HG03469 (cell line): Measurements from ENCODE around the gene SPON1.

Source experiments
- ATAC-seq: cut with Tn5 transposase; IDR thresholded peaks from one replicate; pipeline ENCODE4 v1.9.1; 2021; ENCODE audit warnings: mild to moderate bottlenecking, moderate library complexity, moderate number of reproducible peaks; ENCODE audit not compliant: unreplicated experiment

The SPON1 gene

DNA sequence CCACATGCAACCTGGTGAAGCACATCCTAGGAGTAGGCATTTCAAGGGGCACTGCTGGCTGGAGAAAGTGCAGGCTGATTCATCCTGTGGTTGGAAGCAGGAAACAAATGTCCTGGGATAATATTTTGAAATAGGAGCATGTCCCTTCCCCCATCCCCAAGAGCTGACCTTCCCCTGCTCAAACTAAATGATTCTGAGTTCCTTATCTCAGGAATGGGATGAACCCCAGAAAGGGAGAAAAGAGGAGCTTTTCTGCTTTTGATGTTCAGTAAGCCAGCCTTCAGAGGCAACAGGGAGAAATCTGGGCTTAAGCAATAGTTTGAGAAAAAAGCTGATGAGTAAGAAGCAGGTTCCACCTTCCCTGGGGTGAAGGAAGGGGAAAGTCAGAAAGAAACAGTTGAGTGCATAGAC lies 19.5 kb upstream of the SPON1 start:
- no peak for ATAC-seq

DNA sequence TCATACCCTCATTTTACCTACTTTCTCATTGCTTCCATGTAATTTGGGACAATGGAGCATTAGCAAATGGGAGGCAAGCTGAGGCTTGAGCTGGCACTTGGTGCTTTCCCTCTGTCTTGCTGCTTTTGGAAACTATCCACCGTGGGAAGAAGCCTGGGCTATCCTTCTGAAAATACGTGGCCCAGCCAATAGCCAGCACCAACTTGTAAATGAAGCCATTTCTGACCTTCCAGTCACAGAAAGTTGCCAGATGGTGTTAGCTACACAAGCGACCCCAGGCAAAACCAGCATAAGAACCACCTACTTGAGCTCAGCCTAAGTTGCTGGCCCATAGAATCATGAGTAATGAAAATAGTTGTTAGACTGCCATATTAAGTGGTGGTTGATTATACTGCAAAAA lies 18.5 kb upstream of the SPON1 start:
- ATAC-seq = no peak

DNA sequence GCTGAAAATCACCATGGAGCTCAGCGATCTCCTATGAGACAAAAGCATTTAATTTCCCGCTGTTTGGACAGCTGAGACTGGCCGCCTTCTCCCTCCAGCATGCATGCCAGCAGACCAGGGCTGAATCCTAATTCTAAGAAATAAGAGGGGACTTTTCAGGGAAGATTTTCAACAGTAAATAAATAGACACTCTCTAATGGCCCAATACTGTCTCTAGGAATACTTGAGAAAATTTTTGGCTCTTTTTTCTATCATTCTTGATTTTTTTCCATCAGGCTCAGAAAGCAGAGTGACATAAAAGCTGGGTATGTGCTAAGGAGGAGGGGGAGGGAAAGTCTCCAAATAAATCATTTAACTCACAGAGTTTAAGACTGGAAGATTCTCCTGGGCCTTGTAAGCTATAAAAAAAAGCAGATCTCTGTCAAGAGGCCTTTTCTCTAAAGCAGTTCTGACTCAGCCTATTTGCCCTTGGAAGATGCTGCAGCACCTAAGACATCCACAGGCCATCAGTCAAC lies 17.6 kb upstream of the SPON1 start:
- no peak for ATAC-seq

DNA sequence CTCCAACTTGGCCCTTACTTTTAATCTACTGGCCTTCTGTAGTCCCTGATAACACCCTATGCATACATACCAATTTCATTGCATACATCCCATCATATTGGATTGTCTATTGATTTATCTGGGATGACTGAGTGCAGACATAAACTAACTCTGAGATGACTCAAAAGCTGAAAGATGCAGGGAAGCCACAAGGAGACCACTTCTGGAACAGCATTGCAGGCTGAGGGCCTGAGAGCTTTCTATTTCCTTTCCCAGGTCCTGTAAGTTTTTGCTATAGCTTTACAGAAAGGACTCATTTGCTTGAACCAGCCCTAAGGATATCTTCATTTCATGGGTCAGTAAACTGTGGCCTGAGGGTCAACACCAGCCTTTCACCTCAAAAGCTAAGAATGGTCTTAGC lies 15.1 kb upstream of the SPON1 start:
- no peak for ATAC-seq

DNA sequence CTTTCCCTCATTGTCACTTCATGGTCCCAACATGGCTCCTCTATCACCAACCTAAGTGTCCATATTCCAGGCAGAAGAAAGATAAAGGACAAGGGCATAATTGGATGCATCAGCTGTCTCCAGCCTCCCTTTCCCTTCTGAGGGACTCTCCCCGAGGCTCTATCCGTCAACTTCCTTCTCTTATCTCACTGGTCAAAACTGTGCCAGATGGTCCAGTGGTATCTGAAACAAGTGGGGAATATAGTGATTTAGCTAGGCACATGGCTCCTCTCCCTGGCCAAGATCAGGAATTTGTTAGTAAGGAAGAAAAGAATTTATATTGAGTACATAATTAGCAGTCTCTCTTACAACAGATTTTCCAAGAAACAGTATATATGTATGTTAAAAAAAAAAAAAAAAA lies 12.6 kb upstream of the SPON1 start:
- ATAC-seq = no peak

DNA sequence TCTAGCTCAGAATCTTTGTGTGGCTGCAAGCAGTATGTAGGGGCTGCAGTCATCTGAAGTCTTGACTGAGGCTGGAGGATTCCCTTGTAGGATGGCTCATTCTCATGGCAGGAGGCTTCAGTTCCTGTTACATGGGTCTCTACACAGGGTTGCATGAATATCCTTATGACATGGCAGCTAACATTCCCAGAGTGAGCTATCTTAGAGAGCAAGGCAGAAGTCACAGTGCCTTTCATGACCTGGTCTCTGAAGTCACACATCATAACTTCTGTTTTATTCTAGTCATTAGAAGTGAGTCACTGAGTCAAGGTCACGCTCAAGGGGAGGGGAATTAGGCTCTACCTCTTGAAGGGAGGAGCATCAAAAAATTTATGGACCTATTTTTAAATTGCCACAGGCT lies 10.3 kb upstream of the SPON1 start:
- no peak for ATAC-seq

DNA sequence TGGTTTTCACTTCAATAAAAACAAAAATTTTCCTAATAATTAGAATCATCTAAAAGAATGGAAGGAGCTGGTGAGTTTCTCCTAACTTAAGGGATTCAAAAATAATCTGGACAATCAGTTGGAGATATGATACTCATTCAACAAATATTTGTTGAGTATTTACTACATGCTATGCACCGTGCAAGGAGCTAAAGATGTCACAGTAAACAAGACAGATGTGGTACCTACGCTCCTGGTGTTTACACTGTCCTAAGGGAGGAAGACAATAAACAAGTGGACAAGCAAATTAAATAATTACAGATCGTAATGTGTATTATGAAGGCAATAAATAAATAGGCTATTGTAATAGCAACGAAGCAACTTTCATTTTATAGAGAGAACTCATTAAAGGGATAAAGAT lies 9.9 kb upstream of the SPON1 start:
- ATAC-seq = no peak

DNA sequence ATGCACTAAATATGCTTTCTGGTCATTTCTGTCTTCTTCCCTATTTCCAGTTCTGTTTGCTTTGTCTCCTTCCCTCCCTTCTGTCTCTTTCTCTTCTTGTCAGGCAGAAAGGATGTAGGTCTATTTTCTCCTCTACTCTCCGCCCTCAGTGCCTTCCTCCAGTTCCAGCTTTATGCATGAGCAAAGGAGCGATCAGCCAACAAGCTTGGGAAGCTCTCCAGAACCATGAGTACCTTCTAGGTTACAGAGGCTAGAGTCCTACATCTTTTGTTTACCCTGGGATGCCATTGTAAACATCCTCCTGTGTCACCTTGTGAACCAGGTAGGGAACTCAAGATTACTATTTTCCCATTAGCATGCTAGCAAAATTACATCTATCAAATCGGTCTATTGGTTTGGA lies 7.9 kb upstream of the SPON1 start:
- no peak for ATAC-seq

DNA sequence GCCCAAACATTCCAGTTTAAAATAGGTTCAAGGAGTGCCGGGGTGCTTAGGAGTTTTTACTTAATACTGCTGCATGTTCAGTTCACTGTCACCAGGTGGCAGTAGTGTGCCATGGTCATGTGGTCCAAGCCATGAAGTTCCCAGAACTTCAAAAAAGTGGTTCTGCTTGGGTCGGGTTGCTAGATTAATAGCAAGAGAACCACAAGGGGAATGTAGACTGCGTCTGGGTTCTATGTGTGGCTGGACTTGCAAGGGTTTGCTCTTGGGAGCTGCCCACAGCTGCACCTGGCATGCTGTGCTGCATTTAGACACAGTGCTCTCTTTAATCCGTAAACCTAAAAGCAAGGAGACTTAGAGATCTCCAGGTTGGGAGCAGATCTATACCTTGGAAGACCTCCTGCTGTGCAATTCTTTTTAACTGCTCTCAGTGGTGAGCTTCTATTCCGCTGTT lies 6.5 kb upstream of the SPON1 start:
- ATAC-seq = no peak

DNA sequence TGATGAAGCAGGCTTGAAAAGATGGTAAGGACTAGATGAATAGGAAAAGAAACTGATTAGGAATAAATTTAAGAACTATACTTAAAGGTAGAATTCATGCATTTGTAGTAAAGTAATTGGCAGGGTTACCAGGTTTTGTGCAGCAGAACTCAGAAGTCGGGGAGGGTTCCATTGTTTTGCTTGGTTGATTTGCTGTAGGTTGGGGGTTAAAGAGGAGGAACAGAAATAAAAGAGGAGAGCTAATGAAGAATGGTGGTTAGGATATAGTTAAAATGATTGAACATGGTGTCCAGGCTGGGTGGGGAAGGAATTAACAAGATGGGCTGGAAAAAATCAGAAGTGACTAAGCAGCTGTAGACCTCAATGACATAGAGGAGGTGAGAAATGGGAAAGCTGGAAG lies 5.5 kb upstream of the SPON1 start:
- ATAC-seq = no peak

DNA sequence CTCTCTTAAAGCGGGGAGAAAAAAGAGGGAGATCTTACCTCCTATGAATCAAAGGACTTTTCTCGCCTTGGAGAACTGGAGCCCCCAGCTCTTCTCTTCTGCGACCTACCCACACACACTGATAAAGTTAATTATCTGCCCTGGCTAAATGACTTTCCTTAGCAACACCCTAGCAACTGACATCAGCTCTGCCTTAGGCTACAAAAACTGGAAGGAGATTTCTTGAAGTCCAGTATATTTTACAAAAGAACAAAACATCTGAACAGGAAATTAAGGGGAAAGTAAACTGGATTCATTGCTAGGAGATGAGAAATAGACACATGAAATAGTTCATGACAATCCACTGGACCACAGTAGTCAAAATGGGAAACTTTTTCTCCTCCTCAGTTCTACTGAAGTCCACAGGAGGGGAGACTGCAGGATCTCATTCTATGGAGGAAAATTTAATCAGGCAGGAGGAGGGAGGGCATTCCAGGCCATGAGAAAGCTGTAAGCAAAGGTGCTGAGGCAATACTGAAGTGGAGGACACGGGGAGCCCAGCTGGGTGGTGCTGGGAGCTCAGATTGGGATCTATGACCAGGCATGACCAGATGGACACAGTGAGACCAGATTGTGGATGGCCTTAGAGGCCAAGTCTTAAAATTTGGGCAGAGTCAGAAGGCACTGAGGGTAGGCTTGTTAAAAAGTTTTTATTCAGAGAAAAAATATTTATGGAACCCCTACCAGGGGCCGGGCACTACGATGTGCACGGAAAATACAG lies 3.7 kb upstream of the SPON1 start:
- no peak for ATAC-seq

DNA sequence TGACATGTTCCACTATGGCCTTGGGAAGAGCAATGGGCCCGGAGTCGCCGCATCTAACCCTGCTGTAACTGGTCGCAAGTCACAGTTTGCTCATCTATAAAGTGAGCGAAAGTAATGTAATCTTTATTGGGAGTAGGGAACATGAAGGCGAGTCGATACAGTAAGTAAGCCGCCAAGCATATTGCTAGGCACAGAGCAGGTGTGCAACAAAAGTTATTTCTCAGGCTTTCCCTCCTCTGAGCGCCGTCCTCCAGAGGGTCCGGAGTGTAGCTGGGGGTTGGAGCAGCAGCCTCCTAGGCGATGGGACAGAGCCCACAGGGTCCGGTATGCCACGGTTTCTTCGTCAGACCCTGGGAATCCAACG lies 343 bp upstream of the SPON1 start:
- ATAC-seq = no peak

DNA sequence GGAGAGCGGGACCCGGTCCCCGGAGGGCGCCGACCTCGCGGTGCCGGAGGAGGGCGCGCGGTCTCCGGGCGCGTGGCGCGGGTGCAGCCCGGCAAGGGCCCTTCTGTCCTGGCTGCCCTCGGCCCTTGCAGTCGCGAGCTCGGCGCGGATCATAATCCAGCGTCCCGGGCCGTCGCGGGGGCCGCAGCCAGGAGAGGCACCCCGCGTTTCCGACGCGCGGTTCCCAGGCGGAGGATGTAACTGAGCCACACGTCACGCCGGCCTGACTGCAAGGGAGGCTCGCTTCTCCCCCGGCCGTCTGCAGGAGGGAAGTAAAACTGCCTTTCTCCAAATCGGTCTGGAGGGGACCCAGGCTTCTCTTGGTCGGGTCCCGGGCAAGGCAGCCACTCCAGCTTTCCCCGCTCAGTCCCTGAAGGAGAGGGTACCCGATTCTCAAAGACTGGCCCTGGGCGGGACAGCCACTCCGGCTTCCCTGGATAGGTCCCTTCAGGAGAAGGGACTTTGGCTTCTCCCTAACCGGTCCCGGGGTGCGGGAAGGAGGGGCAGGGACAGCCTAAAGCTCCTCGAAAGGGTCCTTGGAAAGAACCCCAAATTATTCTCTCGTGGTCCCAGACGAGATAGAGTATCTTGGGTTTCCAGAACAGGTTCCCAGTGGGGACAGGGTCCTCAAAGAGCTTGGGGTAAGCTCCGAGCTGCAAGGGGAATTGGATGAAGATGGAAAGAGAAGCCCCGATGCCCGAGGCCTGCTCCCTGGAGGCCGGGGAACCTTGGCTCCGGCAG lies 836 bp downstream of the SPON1 start:
- no peak for ATAC-seq

DNA sequence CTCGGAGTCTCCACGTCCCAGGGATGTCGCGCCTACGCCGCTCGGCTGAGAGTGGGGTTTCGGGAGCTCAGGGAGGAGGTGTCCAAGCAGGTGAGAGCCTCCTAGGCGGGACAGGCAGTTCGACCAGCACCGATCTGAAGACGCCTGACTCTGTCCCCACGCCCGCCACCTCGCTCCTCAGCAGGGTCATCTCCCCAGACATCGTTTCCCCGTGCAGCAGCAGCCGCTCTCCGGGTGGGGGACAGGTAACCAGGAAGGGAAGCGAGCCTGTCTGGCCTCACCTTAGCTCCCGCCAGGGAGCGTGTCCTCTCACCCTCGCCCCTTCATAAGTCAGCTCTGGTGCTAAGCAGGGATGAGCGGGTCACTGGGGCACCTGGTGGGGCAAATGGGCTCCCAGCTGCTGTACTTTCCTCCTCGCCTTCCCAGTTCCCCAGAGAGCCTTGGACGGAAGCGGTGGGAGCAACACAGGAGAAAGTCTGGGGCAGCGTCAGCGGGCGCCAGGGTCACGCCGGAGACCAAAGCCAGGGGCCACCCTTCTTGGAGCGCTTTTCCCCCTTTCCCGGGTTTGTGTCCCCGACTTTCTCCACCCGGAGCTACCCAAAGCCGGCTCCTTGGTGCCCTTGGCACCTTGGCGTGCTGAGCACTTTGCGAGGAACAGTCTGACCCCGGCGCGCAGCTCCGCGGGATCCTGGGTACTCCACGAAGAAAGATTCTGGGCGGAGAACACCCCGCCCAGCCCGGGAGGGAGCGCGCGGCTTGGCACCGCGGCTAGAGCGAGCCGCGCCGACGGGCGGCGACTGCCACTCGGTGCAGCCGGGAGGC lies 1.6 kb downstream of the SPON1 start:
- ATAC-seq = no peak

DNA sequence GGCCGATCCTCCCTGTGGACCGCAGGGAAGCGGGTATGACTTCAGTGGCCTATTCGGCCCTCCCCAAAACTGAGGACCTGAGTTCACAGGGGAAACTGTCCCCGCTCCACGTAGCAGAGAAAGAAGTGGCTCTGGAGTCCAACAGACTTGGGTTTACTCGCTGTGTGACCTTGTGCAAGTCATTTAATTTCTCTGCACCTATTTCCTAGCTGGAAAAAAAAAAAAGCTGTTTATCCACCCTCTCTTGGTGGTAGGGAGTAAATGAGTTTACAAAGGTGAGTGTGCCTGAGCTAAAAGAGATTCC lies 2.2 kb downstream of the SPON1 start:
- no peak for ATAC-seq

DNA sequence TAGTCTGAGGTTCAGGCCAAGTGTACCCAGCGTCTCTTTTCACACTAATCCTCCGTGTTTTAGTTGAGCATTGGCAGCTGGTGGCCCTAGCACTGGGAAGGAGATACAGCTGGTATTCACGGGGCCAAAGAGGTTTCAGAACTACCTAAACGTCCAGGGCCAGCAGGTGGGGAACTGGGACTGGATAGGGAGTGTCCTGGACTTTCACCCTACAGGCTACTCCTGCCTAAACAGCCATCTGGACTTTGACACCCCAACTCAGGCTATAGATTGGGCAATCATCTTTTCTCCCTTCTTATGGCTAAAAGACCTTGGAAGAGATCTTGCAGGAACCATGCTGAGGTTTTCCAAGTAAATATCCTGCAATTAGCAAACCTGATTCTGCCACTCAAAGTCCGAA lies 2.8 kb downstream of the SPON1 start:
- ATAC-seq = no peak

DNA sequence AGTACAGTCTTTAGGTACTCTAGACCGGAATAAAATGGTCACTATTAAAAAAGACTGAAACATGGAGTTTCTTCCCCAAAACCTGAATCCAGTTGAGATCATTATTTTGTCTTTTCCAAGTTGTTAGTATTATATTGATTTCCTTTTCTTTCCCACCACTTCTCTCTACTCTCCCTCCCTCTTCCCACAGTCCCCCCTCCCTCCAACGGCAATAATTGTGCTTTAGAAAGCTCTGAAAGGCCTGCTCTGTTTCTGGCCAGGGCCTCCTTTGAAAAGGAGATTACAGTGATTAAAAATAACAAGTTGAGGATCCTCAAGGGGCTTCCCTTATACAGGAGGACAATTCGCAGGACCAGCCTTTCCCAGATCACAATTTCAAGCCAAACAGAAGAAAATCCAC lies 3.5 kb downstream of the SPON1 start:
- ATAC-seq = no peak

DNA sequence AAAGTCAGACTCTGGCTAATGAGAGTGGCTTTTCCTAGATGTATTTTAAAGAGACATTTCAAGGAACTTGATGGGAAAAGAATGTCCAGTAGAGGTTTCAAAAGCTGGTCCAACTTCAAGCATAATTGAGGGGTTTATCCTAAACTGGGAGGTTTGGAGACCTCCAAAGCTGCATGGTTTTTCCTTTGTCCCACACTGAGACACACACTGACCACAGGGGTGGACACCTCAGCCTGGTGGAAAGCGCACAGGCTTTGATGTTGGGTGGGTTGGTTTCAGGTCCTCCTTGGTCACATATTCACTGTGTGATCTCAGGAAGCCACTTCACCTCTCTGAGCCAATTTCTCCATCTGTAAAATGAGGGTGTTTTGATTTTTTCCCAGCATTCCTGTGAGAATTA lies 4.0 kb downstream of the SPON1 start:
- no peak for ATAC-seq

DNA sequence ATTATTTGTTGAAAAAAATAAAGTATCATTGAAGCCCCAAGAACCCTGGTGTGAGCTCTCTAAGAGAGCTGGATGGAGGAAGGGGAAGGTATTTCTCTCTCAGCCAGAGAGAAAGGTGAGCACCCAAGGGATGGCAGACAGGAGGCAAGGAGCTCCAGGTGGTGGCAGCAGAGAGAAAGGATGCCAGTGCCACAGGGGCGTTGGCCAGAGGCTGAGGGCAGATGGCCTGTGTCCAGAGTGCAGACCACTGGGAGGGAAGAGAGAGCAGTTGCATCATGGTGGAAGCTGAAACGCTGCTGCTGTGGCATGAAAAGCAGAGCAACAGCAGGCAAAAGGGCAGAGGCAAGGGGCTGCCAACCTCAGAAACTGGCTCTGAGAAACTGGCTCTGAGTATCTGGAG lies 8.5 kb downstream of the SPON1 start:
- no peak for ATAC-seq

DNA sequence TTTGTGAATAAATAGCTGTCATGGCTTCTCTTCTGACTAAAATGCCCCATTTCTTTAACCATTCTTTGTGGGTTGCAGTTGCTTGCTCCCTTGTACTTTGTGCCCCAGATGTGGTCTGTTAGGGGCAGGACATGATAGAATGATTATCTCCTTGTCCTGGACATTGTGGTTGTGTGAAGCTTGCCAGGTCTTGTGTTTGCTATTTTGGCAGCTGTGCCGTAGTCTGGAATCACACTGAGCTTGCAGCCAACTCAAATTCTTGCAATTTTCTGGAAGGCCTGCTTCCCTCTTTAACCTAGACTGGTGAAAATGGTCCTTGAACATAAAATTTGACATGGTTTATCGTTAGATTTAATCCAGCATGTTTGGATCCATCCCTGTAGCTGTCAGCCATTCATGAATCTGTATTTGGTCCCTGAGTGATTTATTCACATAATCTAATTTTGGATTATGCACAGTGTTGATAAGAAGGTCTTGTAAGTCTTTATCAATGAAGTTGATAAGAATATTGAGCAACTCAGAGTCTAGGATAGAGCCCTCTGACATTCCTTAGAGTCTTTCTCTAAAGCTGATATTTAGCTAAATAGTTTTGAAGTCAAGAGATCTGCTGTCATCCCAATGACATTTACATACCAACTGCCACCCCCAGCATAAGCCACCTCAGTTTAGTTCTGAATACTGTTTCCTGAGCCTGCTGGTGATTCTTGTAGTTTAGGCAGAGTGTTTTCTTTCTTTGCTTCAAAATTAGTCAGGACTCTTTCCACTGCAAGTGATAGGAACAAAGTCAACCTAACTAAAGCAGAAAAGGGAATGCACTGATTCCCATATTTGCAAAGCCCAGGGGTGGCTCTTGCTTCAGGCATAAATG lies 9.8 kb downstream of the SPON1 start:
- ATAC-seq = no peak

DNA sequence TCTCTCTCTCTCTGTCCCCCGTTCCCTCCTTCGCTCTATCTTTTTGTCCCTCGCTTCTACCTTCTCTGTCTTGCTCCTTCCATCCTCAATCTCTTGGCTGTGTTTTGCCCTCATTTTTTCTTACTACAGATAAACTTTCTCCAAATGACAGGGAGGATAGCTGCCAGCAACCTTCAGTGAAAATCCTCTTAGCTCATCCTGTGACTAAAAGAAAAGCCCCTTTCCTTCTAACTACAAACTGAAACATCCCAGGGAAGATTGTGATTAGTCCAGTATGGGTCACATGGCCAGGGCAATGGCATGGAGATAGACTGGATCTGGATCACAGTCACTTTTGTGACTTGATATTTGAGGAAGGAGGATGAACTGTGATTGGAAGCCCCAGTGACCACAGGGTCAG lies 10.4 kb downstream of the SPON1 start:
- ATAC-seq = no peak
